GM12872 (cell line): ENCODE results near the gene ST6GAL1.

Experiments used
- CTCF ChIP-seq: IDR thresholded peaks from 3 replicates; pipeline ENCODE4 v1.5.1; 2011; ENCODE audit warnings: low read depth, mild to moderate bottlenecking, low read length, moderate library complexity; ENCODE audit not compliant: insufficient read depth

ST6GAL1 gene, protein sequence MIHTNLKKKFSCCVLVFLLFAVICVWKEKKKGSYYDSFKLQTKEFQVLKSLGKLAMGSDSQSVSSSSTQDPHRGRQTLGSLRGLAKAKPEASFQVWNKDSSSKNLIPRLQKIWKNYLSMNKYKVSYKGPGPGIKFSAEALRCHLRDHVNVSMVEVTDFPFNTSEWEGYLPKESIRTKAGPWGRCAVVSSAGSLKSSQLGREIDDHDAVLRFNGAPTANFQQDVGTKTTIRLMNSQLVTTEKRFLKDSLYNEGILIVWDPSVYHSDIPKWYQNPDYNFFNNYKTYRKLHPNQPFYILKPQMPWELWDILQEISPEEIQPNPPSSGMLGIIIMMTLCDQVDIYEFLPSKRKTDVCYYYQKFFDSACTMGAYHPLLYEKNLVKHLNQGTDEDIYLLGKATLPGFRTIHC

DNA sequence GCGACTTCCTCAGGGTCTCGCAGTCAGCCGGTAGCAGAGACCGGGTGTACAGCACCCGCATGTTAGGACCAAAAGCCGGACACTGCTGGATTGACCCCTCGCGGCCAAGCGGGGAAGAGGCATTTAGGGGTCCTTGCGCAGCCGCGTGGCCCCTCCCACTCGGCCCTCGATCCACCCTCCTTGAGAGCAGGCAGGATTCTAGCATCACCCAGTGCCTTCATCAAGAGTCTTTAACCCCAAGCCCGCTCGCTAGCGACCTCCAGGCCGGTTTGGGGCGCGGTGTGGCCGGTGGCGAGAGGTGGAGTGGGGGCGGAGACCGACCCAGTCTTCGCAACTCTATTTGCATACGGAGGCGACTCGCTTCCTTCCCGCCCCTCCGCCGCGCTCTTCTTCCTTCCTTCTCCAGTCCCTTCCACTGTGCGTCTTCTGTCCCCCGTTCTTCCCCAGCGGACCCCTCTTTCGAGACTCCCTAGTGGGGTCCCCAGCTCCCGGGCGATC, at the start of gene ST6GAL1:
TSS of gene ST6GAL1 (plus strand) at position 384 of the 498 bp plus-strand sequence. CDS start 112,178 bp downstream, outside the sequence.
- TF ChIP-seq CTCF, result peak; percentile 68

- no peak for TF ChIP-seq CTCF
Measured at GRCh38 chr3:186882150-186882524, 48.2 kb upstream of the ST6GAL1 start.

- TF ChIP-seq CTCF, result no peak
Measured at GRCh38 chr3:186882881-186883685, 47.2 kb upstream of the ST6GAL1 start.

DNA sequence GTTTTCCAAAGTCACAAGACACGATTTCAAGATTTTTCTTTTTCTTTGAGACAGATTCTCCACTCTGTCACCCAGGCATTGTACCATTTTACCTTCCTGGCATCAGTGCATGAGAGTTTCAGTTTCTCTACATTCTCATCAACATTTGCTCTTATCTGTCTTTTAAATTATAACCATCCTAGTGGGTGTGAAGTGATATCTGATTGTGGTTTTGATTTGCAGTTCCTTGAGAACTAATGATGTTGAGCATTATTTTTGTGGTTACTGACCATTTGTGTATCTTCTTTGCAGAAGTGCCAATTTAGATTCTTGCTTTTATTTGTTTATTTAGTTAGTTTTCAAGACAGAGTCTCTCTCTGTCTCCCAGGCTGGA, 46.7 kb upstream of the ST6GAL1 start:
- TF ChIP-seq CTCF, result no peak

GRCh38 chr3:186886202-186886981, 43.9 kb upstream of the ST6GAL1 start:
- no peak for TF ChIP-seq CTCF

DNA sequence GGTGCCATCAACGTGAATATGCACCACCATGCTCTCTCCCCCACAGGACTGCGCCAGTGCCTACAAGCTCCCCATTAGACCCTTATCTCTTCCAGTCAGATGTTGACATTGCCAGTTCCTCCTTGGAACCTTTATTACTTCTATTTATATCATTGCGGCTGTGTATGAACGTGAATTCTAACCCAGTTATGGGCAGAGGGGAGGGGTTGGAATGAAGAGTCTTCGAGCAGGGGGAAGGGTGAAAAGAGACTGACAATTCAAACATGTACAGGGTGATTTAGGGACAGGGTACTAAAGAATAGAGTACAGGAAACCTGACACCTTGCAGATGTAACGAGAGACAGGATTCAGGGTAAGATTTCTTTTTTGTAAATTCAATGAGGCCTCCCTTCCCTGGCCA, 41.8 kb upstream of the ST6GAL1 start:
- no peak for TF ChIP-seq CTCF

GRCh38 chr3:186890911-186891310, 39.4 kb upstream of the ST6GAL1 start:
- TF ChIP-seq CTCF, result no peak
